ENCODE results near the gene C8B. TPM values are rescaled to one million over a fixed set of nuclear protein-coding genes. Genes with fewer than 3 reads are reported as not detected.

C8B gene
- total and polyA plus RNA-seq, 2 of the 13 experiments (the other 11 are each of a cell fraction or from before 2014, with no cell fraction given) = 8.4 to 11.3 TPM

GRCh38 chr1:56898879-56899278, 66.9 kb downstream of the C8B start:
- H4K20me1 ChIP-seq (ENCODE audit: insufficient read depth, low read length) = no peaks in the 10 kb centered on the region
- no peak overlapping the region for H3K4me3 ChIP-seq (replicated peaks in 1 of 3; ENCODE audit: insufficient read depth in 1 of 3, low read depth in 2 of 3, low read length in 3 of 3)
- ChIA-PET POLR2A (interaction anchor here (1.3 to 2.2 kb wide), 2 partner anchors 10 to 12 kb away, joined by 8 to 11 read pairs; no protein-coding TSS in a partner anchor), CTCF (ENCODE audit: low intra/inter-chr PET ratio, low total read pairs) (no interaction called here)
- no peak for ATAC-seq
- no peak for FAIRE-seq
- no peak overlapping the region for H3K27ac ChIP-seq (ENCODE audit: extremely low read length, insufficient read depth, low read length)
- DNase-seq (ENCODE audit: low spot score) = no peak
- no peaks in the 10 kb centered on the region for H3K79me2 ChIP-seq (ENCODE audit: insufficient read depth, low read length)
- no peak overlapping the region for H2AFZ ChIP-seq (ENCODE audit: low read length)
- peaks cover 60% of the 10 kb centered on the region for H3K4me1 ChIP-seq (ENCODE audit: insufficient read depth, low read length)
- TF ChIP-seq SATB2 (CRISPR knock-in tag; IDR thresholded peaks at IDR 0.05) (no peak), RFX1 (IDR thresholded peaks at IDR 0.05) (peak; percentile 56; the same call in 1 of the 2 replicates)
- TF ChIP-seq, protein P1, sequence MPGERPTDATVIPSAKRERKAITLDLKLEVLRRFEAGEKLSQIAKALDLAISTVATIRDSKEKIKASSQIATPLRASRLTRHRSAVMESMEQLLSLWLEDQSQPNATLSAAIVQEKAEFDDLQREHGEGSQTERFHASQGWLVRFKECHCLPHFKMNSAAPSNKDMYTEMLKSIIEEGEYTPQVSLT (CRISPR knock-in tag; IDR thresholded peaks at IDR 0.05; ENCODE audit: borderline replicate concordance, low read depth) = no peak
- 90% methylated on average over 2 of the region's 2 CpGs for WGBS (ENCODE audit: low lambda C conversion rate)
- no peak overlapping the region for H3K9ac ChIP-seq (ENCODE audit: insufficient read depth, low read depth, low read length)
- intact Hi-C loops (cut with micrococcal nuclease; ENCODE audit: unreplicated experiment) = no loop called here
- H3K9me3 ChIP-seq (ENCODE audit: low read length) = no peaks in the 10 kb centered on the region
- BruUV-seq (replicated peaks) = no TSS peak
- no peaks in the 10 kb centered on the region for H3K27me3 ChIP-seq (ENCODE audit: control insufficient read depth in 1 of 2, insufficient read depth in 2 of 2, low read length in 2 of 2)
- no peaks in the 10 kb centered on the region; a peak in 1 of 5 replicates for H3K36me3 ChIP-seq (replicated peaks in 1 of 2; ENCODE audit: control insufficient read depth in 1 of 2, insufficient read depth in 2 of 2, low read length in 2 of 2)
- in situ Hi-C loops (cut with HindIII; ENCODE audit: extremely low pct_ligation_motif_present, low pct_unique_long_range_greater_than_20kb) = no loop called here
- no peak overlapping the region for H3K4me2 ChIP-seq (ENCODE audit: low read depth, low read length)

DNA sequence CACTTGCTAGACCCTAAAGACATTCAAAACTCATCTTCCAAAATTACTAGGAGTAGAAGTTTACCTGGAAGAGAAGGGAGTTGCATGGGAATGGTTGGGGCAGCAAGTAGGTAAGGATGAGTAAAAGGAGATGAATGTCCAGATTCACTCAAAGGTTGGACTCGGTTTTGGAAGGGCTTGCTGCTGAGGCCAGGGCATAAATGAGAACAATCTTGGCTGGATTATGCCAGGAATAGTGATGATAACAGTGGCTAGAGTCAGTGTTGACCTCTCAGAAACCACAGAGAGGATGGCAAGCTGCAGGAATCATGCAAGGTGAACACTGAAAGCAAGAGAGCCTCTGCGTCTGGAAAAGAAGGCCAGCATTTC, 67.8 kb downstream of the C8B start:
- Histone ChIP-seq H3K27me3 (ENCODE audit: control insufficient read depth in 1 of 2, insufficient read depth in 2 of 2, low read length in 2 of 2) (no peaks in the 10 kb centered on the region), H3K9ac (ENCODE audit: insufficient read depth, low read depth, low read length) (no peak overlapping the region), H3K36me3 (replicated peaks in 1 of 2; ENCODE audit: control insufficient read depth in 1 of 2, insufficient read depth in 2 of 2, low read length in 2 of 2) (no peaks in the 10 kb centered on the region; a peak in 1 of 5 replicates), H3K4me3 (replicated peaks in 1 of 3; ENCODE audit: insufficient read depth in 1 of 3, low read depth in 2 of 3, low read length in 3 of 3) (no peak overlapping the region), H3K4me2 (ENCODE audit: low read depth, low read length) (no peak overlapping the region), H3K9me3 (ENCODE audit: low read length) (no peaks in the 10 kb centered on the region), H3K4me1 (ENCODE audit: insufficient read depth, low read length) (peaks cover 60% of the 10 kb centered on the region), H4K20me1 (ENCODE audit: insufficient read depth, low read length) (no peaks in the 10 kb centered on the region), H3K79me2 (ENCODE audit: insufficient read depth, low read length) (no peaks in the 10 kb centered on the region), H3K27ac (ENCODE audit: extremely low read length, insufficient read depth, low read length) (no peak overlapping the region), H2AFZ (ENCODE audit: low read length) (no peak overlapping the region)
- in situ Hi-C loops (cut with HindIII; ENCODE audit: extremely low pct_ligation_motif_present, low pct_unique_long_range_greater_than_20kb) (no loop called here), intact Hi-C loops (cut with micrococcal nuclease; ENCODE audit: unreplicated experiment) (no loop called here)
- ChIA-PET CTCF (ENCODE audit: low intra/inter-chr PET ratio, low total read pairs) (no interaction called here), POLR2A (no interaction called here)
- ATAC-seq (no peak), FAIRE-seq (no peak), DNase-seq (ENCODE audit: low spot score) (no peak)
- WGBS (ENCODE audit: low lambda C conversion rate) = 90% methylated on average over 2 of the region's 2 CpGs
- BruUV-seq (replicated peaks) = no TSS peak
- no peak for TF ChIP-seq RFX5 (IDR thresholded peaks at IDR 0.05; ENCODE audit: low read depth, low read length)
- no peak for TF ChIP-seq AHR (CRISPR knock-in tag; IDR thresholded peaks at IDR 0.05)
- TF ChIP-seq HMG20A (CRISPR knock-in tag; IDR thresholded peaks at IDR 0.05; ENCODE audit: borderline replicate concordance) = no peak
- no peak for TF ChIP-seq TOPORS (CRISPR knock-in tag; IDR thresholded peaks at IDR 0.05)
- TF ChIP-seq MXD1 (CRISPR knock-in tag; IDR thresholded peaks at IDR 0.05) = no peak
- TF ChIP-seq, protein P2, sequence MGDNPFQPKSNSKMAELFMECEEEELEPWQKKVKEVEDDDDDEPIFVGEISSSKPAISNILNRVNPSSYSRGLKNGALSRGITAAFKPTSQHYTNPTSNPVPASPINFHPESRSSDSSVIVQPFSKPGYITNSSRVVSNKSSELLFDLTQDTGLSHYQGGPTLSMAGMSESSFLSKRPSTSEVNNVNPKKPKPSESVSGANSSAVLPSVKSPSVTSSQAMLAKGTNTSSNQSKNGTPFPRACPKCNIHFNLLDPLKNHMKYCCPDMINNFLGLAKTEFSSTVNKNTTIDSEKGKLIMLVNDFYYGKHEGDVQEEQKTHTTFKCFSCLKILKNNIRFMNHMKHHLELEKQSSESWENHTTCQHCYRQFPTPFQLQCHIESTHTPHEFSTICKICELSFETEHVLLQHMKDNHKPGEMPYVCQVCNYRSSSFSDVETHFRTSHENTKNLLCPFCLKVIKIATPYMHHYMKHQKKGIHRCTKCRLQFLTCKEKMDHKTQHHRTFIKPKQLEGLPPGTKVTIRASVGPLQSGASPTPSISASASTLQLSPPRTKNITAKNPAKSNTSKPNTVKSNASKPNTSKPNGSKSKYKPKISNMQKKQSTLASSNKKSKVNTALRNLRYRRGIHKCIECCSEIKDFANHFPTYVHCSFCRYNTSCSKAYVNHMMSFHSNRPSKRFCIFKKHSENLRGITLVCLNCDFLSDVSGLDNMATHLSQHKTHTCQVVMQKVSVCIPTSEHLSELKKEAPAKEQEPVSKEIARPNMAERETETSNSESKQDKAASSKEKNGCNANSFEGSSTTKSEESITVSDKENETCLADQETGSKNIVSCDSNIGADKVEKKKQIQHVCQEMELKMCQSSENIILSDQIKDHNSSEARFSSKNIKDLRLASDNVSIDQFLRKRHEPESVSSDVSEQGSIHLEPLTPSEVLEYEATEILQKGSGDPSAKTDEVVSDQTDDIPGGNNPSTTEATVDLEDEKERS (CRISPR knock-in tag; IDR thresholded peaks at IDR 0.05) = no peak
- TF ChIP-seq CERS6 (CRISPR knock-in tag; IDR thresholded peaks at IDR 0.05) = no peak
- no peak for TF ChIP-seq DMAP1 (CRISPR knock-in tag; IDR thresholded peaks at IDR 0.05)
- no peak for TF ChIP-seq SRSF1 (optimal IDR thresholded peaks at IDR 0.05; ENCODE audit: low read depth, low read length)
- no peak for TF ChIP-seq SNAI1 (CRISPR knock-in tag; IDR thresholded peaks at IDR 0.05; ENCODE audit: borderline replicate concordance)
- TF ChIP-seq, protein P3, sequence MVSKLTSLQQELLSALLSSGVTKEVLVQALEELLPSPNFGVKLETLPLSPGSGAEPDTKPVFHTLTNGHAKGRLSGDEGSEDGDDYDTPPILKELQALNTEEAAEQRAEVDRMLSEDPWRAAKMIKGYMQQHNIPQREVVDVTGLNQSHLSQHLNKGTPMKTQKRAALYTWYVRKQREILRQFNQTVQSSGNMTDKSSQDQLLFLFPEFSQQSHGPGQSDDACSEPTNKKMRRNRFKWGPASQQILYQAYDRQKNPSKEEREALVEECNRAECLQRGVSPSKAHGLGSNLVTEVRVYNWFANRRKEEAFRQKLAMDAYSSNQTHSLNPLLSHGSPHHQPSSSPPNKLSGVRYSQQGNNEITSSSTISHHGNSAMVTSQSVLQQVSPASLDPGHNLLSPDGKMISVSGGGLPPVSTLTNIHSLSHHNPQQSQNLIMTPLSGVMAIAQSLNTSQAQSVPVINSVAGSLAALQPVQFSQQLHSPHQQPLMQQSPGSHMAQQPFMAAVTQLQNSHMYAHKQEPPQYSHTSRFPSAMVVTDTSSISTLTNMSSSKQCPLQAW (CRISPR knock-in tag; IDR thresholded peaks at IDR 0.05) = no peak

Measured in HepG2 (cell line).